Measurements from ENCODE around the gene SLC6A8. TPM values are rescaled to one million over a fixed set of nuclear protein-coding genes. Genes with fewer than 3 reads are reported as not detected.
"Not testable (repeated sequence)": the region's sequence is repeated elsewhere in the genome, so short reads cannot be mapped to it uniquely, and the experiment has no call there.

Gene SLC6A8
- total RNA-seq, 2 donors from 2014 or later: 107 to 134 TPM

DNA sequence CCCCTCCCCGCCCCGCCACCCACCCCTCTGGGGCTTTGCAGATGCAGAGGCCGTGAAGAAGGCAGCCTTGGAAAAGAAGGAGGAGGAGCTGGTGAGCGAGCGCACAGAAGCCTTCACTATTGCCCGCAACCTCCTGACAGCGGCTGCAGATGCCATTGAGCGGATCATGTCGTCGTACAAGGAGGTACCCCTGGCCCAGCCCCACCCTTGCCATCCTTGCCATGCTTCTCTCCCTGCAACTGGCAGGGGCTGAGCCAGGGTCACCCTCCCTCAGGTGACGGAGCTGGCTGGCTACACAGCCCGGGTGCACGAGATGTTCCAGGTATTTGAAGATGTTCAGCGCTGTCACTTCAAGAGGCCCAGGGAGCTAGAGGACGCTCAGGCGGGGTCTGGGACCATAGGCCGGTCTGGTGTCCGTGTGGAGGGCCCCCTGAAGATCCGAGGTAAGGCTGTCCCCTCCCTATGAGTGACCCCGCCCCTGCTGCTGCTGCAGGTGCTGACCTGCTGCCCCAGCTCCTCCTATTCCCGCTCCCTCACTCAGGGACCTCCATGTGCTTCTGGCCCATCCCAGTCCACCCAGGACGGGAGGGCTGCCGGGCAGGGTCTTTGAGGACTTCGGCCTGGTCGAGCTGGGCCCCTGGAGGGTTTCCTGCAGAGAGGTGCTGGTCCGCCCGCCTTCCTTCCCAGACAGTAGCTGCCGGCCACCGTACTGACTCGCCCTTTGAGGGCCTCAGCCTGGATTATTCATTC lies 48.5 kb downstream of the SLC6A8 start:
- ATAC-seq (no peak), DNase-seq (no peak)
- intact Hi-C loops (cut with DNase I): no loop called here

DNA sequence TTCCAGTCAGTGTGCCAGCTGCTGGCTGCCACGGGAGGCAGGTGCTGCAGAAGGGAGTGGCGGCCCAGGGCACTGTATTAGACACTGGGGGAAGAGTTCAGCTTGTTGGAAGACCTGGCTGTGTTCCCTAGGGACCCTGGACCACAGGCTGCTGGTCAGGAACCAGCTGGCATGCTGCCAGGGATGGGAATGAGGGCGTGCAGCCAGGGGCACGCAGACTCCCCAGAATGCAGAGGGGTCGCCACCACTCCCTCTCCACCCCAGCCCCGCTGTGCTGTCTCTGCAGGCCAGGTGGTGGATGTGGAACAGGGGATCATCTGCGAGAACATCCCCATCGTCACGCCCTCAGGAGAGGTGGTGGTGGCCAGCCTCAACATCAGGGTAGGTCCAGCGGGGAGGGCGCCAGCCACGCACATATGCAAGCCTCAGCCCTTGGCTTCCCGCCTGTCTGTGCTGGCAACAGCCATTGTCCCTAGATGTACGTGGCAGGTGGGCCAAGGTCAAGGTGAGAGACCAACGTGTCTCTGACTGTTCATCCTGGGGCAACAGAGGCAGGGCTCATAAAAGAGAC lies 49.2 kb downstream of the SLC6A8 start:
- DNase-seq (no peak), ATAC-seq (no peak)
- intact Hi-C loops (cut with DNase I): no loop called here

DNA sequence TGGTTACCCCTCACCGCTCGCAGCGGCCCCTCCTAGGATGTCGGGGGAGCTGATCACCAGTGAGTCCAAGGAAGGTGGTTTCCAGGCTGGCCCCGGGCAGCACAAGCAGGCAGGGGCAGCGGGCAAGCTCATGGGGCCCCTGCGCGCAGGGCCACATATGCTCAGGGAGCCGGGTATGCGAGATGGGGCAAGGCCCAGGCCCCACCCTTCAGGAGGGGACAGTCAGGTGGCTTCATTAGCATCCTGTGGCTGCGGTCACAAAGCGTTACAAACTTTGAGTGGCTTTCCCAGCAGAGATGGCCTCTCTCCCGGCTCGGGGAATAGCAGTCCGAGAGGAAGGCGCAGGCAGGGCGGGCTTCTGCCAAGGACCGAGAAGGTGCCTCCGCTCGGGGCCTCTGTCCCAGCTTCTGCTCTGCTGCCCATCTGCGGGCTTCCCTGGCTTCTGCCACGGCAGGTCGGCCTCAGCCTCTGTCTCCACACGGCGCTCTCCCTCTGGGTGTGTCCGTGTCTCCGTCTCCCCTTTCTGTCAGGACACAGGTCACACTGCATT lies 50.4 kb downstream of the SLC6A8 start:
- ATAC-seq: no peak
- DNase-seq: no peak
- intact Hi-C loops (cut with DNase I): no loop called here

DNA sequence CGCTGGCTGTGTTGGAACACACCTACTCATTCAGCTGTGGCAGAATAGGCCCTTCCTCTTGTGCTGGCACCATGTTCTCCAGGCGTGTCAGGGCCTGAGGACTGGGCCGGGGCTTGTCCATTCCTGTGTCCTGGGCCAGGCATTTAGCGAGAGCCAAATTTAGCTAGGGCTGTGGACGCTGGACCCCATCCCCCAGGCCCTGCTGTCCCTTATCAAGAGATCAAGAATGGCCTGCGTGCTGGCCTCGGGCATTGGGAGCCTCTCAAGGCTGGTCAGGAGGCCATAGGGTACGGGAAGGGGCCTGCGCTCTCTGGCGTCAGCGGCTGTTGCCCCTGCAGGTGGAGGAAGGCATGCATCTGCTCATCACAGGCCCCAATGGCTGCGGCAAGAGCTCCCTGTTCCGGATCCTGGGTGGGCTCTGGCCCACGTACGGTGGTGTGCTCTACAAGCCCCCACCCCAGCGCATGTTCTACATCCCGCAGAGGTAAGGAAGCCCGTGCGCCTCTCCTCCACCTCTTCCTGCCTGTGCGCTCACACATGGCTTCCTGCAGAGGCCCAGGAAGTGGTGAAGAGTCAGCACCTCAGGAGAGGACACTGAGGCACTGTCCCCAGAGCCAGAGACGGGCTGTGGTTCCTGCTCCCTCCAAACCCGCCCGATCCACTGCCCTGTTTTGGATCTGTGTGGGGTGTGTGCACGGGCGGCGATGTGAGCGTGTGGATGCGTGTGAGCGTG lies 52.2 kb downstream of the SLC6A8 start:
- DNase-seq: no peak
- peak in 1 of 2 donors; percentile 18 for ATAC-seq
- intact Hi-C loops (cut with DNase I): no loop called here

DNA sequence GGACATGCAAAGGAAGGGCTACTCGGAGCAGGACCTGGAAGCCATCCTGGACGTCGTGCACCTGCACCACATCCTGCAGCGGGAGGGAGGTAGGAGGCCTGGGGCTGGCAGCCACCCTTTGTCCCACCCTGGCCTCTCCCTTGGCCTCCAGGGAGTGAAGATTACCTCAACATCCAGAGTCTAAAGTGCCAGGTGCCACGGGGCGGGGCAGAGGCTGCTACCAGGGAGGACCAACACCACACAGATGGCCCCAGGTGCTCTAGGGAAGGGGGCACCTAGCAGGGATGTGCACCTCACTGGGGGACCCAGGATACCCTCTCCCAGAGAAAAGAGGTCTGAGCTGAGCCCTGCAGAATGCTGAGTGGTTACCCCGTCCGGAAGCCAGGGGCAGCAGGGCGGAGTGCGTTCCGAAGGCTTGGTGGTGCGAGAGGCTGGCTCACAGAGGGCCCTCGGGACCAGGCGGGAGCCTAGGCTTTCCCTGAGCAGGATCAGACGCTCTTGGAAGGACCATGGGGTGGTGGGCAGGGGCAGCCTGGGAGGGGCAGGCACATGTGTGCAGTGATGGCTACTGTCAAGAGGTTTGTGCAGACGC lies 53.0 kb downstream of the SLC6A8 start:
- ATAC-seq: no peak
- intact Hi-C loops (cut with DNase I): no loop called here
- no peak for DNase-seq

DNA sequence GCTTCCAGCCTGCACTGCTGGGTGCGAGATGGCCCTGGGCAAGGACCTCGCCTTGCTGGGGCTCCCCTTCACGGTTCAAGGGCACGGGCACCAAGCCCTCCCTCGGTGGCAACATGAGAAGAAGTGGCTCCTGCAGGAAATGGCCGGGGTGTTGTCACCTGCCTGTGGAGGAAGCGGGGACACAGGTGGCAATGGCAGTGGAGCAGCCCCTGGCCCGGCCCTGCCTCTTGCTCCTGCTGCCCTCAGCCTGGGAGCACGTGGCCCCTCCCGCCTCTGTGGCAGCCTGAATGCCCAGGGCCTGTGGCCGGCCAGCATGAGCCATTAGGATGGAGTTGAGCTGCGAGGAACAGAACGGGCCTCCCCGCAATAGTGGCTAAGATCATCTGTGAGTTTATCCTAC lies 53.7 kb downstream of the SLC6A8 start:
- DNase-seq: no peak

DNA sequence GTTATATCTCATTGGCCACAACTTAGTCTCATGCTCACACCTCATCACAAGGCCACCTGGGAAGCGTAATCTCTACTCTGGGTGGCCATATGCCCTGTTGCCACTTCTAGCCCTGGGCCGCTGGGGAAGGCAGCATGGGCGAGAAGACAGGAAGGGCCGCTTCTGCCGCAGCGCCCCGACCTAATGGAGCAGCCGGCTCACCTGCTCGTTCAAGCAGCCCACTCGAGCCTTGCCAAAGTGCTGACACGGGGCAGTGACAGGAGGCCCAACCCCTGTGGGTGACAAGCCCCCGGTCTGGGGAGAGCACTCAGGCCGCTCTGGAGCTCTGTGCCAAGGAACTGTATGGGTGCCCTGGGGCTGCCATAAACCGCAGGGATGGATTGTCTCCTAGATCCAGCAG lies 54.4 kb downstream of the SLC6A8 start:
- DNase-seq; ATAC-seq; intact Hi-C loops (cut with DNase I): not testable (repeated sequence)

More for the DNA sequence above, 53.7 kb downstream of the SLC6A8 start:
- intact Hi-C loops (cut with DNase I): no loop called here
- ATAC-seq: no peak

DNA sequence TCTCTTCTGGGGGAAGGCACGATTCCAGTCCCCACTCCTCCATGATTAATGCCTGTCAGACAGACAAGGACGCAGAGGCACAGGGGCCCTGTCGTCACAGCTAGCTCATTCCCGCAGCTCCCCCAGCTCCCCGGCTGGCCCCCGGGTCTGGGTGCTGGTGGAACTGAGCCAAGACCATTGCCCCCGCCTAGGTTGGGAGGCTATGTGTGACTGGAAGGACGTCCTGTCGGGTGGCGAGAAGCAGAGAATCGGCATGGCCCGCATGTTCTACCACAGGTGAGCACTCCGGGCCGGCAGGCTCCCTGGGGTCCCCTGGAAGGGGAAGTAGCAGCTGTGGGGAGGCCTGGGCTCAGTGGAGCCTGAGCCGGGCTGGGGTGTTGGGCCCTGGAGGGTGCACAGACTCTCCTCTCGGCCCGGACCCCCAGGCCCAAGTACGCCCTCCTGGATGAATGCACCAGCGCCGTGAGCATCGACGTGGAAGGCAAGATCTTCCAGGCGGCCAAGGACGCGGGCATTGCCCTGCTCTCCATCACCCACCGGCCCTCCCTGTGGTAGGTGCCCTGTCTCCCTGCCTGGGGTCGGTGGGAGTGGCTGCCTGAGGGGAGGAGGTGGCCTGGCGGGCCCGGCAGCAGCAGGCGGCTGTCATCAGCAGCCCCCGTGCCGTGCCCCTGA lies 55.2 kb downstream of the SLC6A8 start:
- ATAC-seq; intact Hi-C loops (cut with DNase I); DNase-seq: not testable (repeated sequence)

DNA sequence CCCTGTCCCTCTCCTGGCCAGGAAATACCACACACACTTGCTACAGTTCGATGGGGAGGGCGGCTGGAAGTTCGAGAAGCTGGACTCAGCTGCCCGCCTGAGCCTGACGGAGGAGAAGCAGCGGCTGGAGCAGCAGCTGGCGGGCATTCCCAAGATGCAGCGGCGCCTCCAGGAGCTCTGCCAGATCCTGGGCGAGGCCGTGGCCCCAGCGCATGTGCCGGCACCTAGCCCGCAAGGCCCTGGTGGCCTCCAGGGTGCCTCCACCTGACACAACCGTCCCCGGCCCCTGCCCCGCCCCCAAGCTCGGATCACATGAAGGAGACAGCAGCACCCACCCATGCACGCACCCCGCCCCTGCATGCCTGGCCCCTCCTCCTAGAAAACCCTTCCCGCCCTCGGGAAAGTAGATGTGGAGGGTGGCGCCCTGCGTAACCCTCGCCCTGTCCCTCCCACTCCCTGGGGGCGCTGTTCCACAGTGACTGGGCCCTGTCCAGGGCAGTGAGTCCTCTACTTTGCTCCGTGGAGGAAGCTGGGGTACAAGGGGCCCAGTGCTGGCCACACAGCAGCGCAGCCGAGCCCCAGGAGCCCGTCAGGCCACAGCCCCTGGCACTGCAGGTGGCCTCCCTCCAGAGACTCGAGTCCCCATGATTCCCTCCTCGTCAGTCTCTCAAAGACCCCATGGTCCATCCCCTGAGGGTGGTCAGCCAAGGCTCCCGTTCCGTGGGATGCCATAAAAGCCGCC lies 55.9 kb downstream of the SLC6A8 start:
- intact Hi-C loops (cut with DNase I): not testable (repeated sequence)
- peak; percentile 61 for DNase-seq

DNA sequence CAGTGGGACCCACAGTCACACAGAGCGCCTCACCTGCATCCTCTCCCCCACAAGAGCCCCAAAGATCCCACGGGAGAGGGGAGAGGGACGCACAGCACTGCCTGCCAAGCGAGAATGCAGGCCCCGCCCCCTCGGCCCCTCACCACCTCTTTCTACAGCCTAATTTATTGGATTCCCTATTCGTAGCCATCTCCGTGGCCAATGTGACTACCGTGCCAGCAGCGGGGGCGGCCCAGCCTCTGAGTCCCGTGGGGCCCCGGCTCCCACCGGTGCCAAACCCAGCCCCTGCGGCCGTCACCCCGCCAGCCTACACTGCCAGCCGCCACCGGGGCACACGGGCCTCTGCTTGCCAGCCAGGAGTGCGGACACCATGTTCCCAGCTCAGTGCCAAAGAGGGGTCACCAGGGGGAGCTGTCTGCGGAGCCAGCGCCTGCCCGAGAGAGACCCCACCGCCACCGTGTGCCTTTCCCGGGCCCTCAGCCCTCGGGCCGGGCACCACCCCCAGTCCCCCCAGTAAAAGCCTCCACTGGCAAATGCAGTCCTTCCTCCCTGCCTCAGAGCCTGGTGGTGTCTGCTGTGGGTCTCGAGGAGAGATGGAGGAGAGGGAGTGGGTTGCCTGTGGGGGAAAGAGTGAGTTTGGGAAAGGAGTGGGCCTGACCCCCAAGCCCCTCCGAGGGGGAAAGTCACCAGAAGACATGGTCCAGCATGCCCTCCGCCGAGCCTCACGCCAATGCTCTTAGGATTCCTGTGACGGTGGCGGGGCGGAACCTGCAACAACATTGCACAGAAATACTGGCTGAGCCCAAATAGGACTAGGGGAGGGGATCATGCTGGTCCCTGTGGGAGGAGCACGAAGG lies 56.7 kb downstream of the SLC6A8 start:
- intact Hi-C loops (cut with DNase I): no loop called here
- DNase-seq (no peak), ATAC-seq (peak in 1 of 2 donors; percentile 38)

More for the DNA sequence above, 55.9 kb downstream of the SLC6A8 start:
- ATAC-seq: peak in 1 of 2 donors; percentile 27

DNA sequence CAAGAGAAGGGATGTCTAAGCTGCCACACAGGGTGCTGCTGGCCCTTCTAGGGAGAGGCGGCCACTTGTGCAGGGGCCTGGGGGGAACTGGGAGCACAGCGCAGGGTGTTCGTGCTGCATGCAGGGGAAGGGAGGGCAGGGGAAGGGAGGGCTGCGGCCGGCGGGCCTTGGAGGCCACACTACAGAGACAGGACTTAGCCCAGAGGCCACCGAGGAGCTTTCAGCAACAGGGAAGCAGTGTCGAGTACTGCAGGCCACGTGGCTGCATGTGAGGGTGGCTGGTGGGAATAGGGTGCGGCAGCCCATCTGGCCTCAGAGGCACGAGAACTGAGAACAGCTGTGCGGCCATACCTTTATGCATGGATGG lies 57.3 kb downstream of the SLC6A8 start:
- DNase-seq; intact Hi-C loops (cut with DNase I); ATAC-seq: not testable (repeated sequence)

Other genes starting within 250 kb of the SLC6A8 start
- gene TREX2, start 241.9 kb upstream of the SLC6A8 start, total RNA-seq: under 1 TPM in 1 of 2 donors, not detected in 1; 0.39 TPM
- 10 to 100 TPM; 15.8 to 22.2 TPM for gene HAUS7, start 217.3 kb upstream of the SLC6A8 start, total RNA-seq
- gene BGN, start 192.9 kb upstream of the SLC6A8 start, total RNA-seq: 100 to 1,000 TPM in 1 of 2 donors, 10 to 100 TPM in 1; 96.0 to 193 TPM
- under 1 TPM in 1 of 2 donors, not detected in 1; 0.10 TPM for gene ATP2B3, start 170.3 kb upstream of the SLC6A8 start, total RNA-seq
- gene CCNQ, start 88.8 kb upstream of the SLC6A8 start, total RNA-seq: 10 to 100 TPM; 31.4 to 31.8 TPM
- gene DUSP9, start 40.7 kb upstream of the SLC6A8 start, total RNA-seq: not detected
- 10 to 100 TPM in 1 of 2 donors, 1 to 10 TPM in 1; 9.7 to 14.6 TPM for gene PNCK, start 14.1 kb upstream of the SLC6A8 start, total RNA-seq
- gene BCAP31, start 36.5 kb downstream of the SLC6A8 start, total RNA-seq: 100 to 1,000 TPM; 123 to 159 TPM
- gene ABCD1, start 36.9 kb downstream of the SLC6A8 start, total RNA-seq: 10 to 100 TPM; 11.5 to 15.0 TPM
- gene PLXNB3, start 76.3 kb downstream of the SLC6A8 start, total RNA-seq: 1 to 10 TPM; 5.9 to 7.1 TPM
- 10 to 100 TPM; 24.1 to 25.8 TPM for gene SRPK3, start 93.1 kb downstream of the SLC6A8 start, total RNA-seq
- gene IDH3G, start 106.4 kb downstream of the SLC6A8 start, total RNA-seq: 10 to 100 TPM; 56.4 to 68.4 TPM
- gene SSR4, start 106.7 kb downstream of the SLC6A8 start, total RNA-seq: 100 to 1,000 TPM; 180 to 183 TPM
- gene PDZD4, start 142.6 kb downstream of the SLC6A8 start, total RNA-seq: 1 to 10 TPM; 4.0 to 4.3 TPM
- 1 to 10 TPM; 4.3 to 9.2 TPM for gene L1CAM, start 198.2 kb downstream of the SLC6A8 start, total RNA-seq
- 1 to 10 TPM; 3.7 to 3.8 TPM for gene AVPR2, start 216.7 kb downstream of the SLC6A8 start, total RNA-seq
- gene ARHGAP4, start 238.3 kb downstream of the SLC6A8 start, total RNA-seq: 10 to 100 TPM; 19.3 to 20.4 TPM
- 10 to 100 TPM; 67.4 to 81.4 TPM for gene NAA10, start 247.1 kb downstream of the SLC6A8 start, total RNA-seq